Esophagus squamous epithelium (tissue), 5 donors: ENCODE data around the gene MAP3K5. TPM values are rescaled to one million over a fixed set of nuclear protein-coding genes. Genes with fewer than 3 reads are reported as not detected.

Source experiments
- DNase-seq: peaks from one replicate; lab custom pipeline; 2025; lab: John Stamatoyannopoulos, UW
- H3K27ac ChIP-seq, 4 donors: fragments of 200-600 bp; sonication (generic); one replicate each; pipeline ENCODE4 v1.5.1; 2016 to 2019; ENCODE audit warnings: mild to moderate bottlenecking in 1 of 4
- H3K27me3 ChIP-seq, 4 donors: fragments of 200-600 bp; sonication (generic); 1 replicate in 3 of 4; 2 replicates in 1 of 4; pipeline versions ENCODE4 v1.5.1 to v1.6.0; 2017 to 2021; ENCODE audit warnings: antibody characterized with exemption in 1 of 4
- H3K36me3 ChIP-seq, 3 donors: fragments of 200-600 bp; sonication (generic); one replicate each; pipeline ENCODE4 v1.5.1; 2016 to 2019
- H3K4me1 ChIP-seq, 3 donors: fragments of 200-600 bp; sonication (generic); one replicate each; pipeline ENCODE4 v1.5.1; 2017 to 2019
- H3K4me3 ChIP-seq, 4 donors: fragments of 200-600 bp; sonication (generic); 1 replicate in 3 of 4; 2 replicates in 1 of 4; pipeline ENCODE4 v1.5.1; 2016 to 2019; ENCODE audit warnings: mild to moderate bottlenecking in 2 of 4, moderate library complexity in 1 of 4
- H3K9me3 ChIP-seq, 3 donors: fragments of 200-600 bp; sonication (generic); one replicate each; pipeline ENCODE4 v1.5.1; 2016 to 2019
- POLR2A ChIP-seq, 4 donors: fragments of 450-650 bp; IDR thresholded peaks; one replicate each; pipeline ENCODE4 v1.6.1; 2017; ENCODE audit warnings: antibody characterized with exemption in 4 of 4, mild to moderate bottlenecking in 4 of 4, moderate library complexity in 3 of 4
- WGBS, 2 donors: methylation state at CpG; one replicate each; pipeline ENCODE4 v1.1.5; 2018; 5-methylcytosine and 5-hydroxymethylcytosine counted together
- intact Hi-C: fragments of 100-400 bp; cut with DNase I; formaldehyde crosslinking; loops from one replicate; pipeline ENCODE4 v1.15.0; 2022
- total RNA-seq, 4 donors: library from RNA; depleted of rRNA; stranded (reverse); fragments of >200 nt; gene quantifications; one replicate each; pipeline ENCODE4 v1.1.0, GENCODE V29; 2016
- TF ChIP-seq, protein P1 (sequence below), 6 experiments: fragments of 450-650 bp in 4 of 6; fragments of 200-600 bp in 2 of 6; sonication (generic) in 2 of 6; IDR thresholded peaks; one replicate each; pipeline ENCODE4 v1.5.1; 2016 to 2019; ENCODE audit warnings: antibody characterized with exemption in 6 of 6, mild to moderate bottlenecking in 4 of 6, moderate library complexity in 4 of 6
- donor health status: DM: yes; HTN: yes; CAD: no.

MAP3K5 gene
- total RNA-seq, 4 donors from 2014 or later: 9.2 to 22.9 (median 20.9) TPM

DNA sequence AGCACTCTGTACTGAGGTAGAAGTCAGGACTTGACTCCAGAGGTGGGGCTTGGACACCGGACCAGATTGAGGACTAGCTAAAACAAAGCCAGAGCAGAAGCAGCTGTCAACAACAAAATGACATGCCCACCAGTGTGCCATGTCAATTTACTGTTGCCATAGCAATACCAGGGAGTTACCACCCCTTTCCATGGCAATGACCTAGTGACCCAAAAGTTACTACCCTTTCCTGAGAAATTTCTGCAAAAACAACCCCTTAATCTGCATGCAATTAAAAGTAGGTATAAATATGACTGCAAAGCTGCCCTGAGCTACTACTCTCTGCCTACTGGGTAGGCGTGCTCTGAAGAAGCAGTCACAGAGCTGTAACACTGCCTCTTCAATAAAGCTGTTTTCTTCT is 21.0 kb downstream of the MAP3K5 start:
- no peaks in the 10 kb centered on the region for H3K36me3 ChIP-seq
- no peak overlapping the region for H3K4me3 ChIP-seq
- no peaks in the 10 kb centered on the region for H3K27me3 ChIP-seq
- intact Hi-C loops: no loop called here
- DNase-seq: no peak
- H3K27ac ChIP-seq: no peak overlapping the region
- peaks cover 0 to 70% (median 55%) of the 10 kb centered on the region in 3 donors for H3K4me1 ChIP-seq
- 68 to 69% methylated on average over 2 of the region's 2 CpGs for WGBS, 2 donors
- H3K9me3 ChIP-seq: no peaks in the 10 kb centered on the region
- TF ChIP-seq, protein P1, sequence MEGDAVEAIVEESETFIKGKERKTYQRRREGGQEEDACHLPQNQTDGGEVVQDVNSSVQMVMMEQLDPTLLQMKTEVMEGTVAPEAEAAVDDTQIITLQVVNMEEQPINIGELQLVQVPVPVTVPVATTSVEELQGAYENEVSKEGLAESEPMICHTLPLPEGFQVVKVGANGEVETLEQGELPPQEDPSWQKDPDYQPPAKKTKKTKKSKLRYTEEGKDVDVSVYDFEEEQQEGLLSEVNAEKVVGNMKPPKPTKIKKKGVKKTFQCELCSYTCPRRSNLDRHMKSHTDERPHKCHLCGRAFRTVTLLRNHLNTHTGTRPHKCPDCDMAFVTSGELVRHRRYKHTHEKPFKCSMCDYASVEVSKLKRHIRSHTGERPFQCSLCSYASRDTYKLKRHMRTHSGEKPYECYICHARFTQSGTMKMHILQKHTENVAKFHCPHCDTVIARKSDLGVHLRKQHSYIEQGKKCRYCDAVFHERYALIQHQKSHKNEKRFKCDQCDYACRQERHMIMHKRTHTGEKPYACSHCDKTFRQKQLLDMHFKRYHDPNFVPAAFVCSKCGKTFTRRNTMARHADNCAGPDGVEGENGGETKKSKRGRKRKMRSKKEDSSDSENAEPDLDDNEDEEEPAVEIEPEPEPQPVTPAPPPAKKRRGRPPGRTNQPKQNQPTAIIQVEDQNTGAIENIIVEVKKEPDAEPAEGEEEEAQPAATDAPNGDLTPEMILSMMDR (IDR thresholded peaks at IDR 0.05): no peak
- TF ChIP-seq POLR2A (IDR thresholded peaks at IDR 0.05): no peak

GRCh38 chr6:136769759-136770158 is 22.5 kb downstream of the MAP3K5 start:
- Histone ChIP-seq H3K36me3 (no peaks in the 10 kb centered on the region), H3K9me3 (no peaks in the 10 kb centered on the region), H3K4me1 (peaks cover 0 to 75% (median 60%) of the 10 kb centered on the region in 3 donors), H3K27me3 (no peaks in the 10 kb centered on the region), H3K4me3 (no peak overlapping the region), H3K27ac (no peak overlapping the region)
- DNase-seq: no peak
- 43% methylated on average over 1 of the region's 1 CpG; no CpG with 5 or more reads in 1 of the 2 donors for WGBS, 2 donors
- intact Hi-C loops: no loop called here
- TF ChIP-seq, protein P1 (IDR thresholded peaks at IDR 0.05): no peak
- no peak for TF ChIP-seq POLR2A (IDR thresholded peaks at IDR 0.05)

- H3K36me3 ChIP-seq: no peaks in the 10 kb centered on the region
- peaks cover 4 to 73% (median 54%) of the 10 kb centered on the region in 3 donors for H3K4me1 ChIP-seq
- DNase-seq: no peak
- TF ChIP-seq POLR2A (IDR thresholded peaks at IDR 0.05): no peak
- TF ChIP-seq, protein P1 (IDR thresholded peaks at IDR 0.05): no peak
- WGBS, 2 donors: 83 to 93% methylated on average over 2 of the region's 2 CpGs
- no peak overlapping the region for H3K27ac ChIP-seq
- H3K4me3 ChIP-seq: no peak overlapping the region
- no peaks in the 10 kb centered on the region for H3K9me3 ChIP-seq
- intact Hi-C loops: no loop called here
- no peaks in the 10 kb centered on the region for H3K27me3 ChIP-seq
These were observed 23.2 kb downstream of the MAP3K5 start for GRCh38 chr6:136769124-136769523.

DNA sequence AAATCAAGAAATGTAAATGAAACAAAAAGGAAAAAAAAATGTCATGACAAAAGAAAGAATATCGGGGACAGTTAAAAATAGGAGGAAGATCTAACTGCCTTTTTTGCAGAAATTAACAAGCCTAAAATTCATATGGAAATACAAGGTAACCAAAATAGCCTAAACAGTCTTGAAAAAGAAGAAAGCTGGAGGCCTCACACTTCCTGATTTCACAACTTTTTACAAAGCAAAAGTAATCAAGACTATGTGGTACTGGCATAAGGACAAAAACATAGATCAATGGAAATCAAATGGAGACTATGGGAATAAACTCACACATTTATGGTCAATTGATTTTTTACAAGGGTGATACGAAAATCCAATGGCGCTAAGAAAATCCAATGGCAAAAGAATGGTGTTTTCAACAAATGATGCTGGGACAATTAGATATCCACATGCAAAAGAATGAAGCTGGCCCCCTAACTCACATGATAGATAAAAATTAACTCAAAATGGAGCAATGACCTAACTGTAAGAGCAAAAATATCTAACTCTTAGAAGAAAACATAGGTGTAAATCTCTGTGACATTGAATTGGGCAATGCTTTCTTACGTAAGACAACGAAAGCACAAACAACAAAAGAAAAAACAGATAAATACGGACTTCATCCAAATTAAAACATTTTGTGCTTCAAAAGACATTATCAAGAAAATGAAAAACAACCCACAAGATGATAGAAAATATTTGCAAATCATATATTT is 24.5 kb downstream of the MAP3K5 start:
- H3K36me3 ChIP-seq: no peaks in the 10 kb centered on the region
- no peak for DNase-seq
- TF ChIP-seq POLR2A (IDR thresholded peaks at IDR 0.05): no peak
- TF ChIP-seq, protein P1 (IDR thresholded peaks at IDR 0.05): no peak
- H3K4me1 ChIP-seq: peaks cover 7 to 73% (median 48%) of the 10 kb centered on the region in 3 donors
- H3K9me3 ChIP-seq: no peaks in the 10 kb centered on the region
- no peak overlapping the region for H3K4me3 ChIP-seq
- no peaks in the 10 kb centered on the region for H3K27me3 ChIP-seq
- no peak overlapping the region for H3K27ac ChIP-seq
- 79 to 82% methylated on average over 6 of the region's 6 CpGs for WGBS, 2 donors
- intact Hi-C loops: no loop called here

GRCh38 chr6:136767103-136767502 is 25.2 kb downstream of the MAP3K5 start:
- 56 to 58% methylated on average over 2 of the region's 2 CpGs for WGBS, 2 donors
- intact Hi-C loops: no loop called here
- H3K4me1 ChIP-seq: peaks cover 13 to 73% (median 48%) of the 10 kb centered on the region in 3 donors
- no peak overlapping the region for H3K4me3 ChIP-seq
- TF ChIP-seq, protein P1 (IDR thresholded peaks at IDR 0.05): no peak
- H3K9me3 ChIP-seq: no peaks in the 10 kb centered on the region
- DNase-seq: no peak
- no peak overlapping the region for H3K27ac ChIP-seq
- H3K27me3 ChIP-seq: no peaks in the 10 kb centered on the region
- H3K36me3 ChIP-seq: no peaks in the 10 kb centered on the region
